SK-N-MC (cell line): Measurements from ENCODE around the gene SMURF1.

Experiments
- EZH2 ChIP-seq: fragments of 200-600 bp; sonication (generic); IDR thresholded peaks from one replicate; pipeline ENCODE4 v1.6.1; 2017; ENCODE audit warnings: antibody characterized with exemption
- FOXP2 ChIP-seq: optimal IDR thresholded peaks from 2 replicates; pipeline ENCODE3; 2011; ENCODE audit warnings: mild to moderate bottlenecking, moderate library complexity; ENCODE audit not compliant: insufficient read depth; ENCODE audit errors: extremely low read length, control extremely low read depth
- POLR2AphosphoS5 ChIP-seq: IDR thresholded peaks from 2 replicates; pipeline ENCODE4 v1.6.1; 2012; ENCODE audit warnings: mild to moderate bottlenecking, low read depth, low read length, borderline replicate concordance

DNA sequence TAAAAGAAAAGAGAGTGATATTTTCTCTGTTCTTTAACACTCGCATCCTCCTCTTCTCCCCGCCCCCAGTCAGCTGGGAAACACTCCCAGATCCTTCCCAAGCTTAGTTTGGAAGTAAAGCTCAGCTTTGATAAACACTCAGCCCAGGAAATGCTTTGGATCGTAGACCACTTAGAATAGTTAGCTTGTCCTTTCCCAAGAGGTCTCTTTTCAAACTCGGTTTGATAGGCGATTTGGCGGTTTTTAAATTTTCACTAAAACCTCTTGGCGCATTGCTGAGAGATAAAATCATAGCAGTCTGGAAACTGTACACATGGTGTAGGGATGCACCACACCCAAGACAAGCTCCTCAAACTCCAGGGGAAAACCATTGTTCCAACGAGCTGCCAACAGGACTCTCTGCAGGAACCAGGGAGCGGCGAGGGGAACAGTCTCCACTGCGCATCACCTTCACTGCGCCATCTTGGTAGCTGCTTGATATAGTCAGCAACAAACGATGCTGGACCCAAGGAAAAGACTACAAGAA lies 22.3 kb downstream of the SMURF1 start:
- TF ChIP-seq EZH2 (no peak), POLR2AphosphoS5 (no peak), FOXP2 (no peak)
